Type B pancreatic cell (in vitro differentiated cells): ENCODE measurements around the gene ZNF600. TPM values are rescaled to one million over a fixed set of nuclear protein-coding genes. Genes with fewer than 3 reads are reported as not detected.
"Not testable (repeated sequence)": the region's sequence is repeated elsewhere in the genome, so short reads cannot be mapped to it uniquely, and the experiment has no call there.

Source experiments
- DNase-seq: peaks from one replicate; pipeline ENCODE4 v3.0.0; 2021; ENCODE audit warnings: mixed read lengths; ENCODE audit not compliant: unreplicated experiment; ENCODE audit errors: extremely low spot score
- H3K27ac Mint-ChIP-seq: 2 replicates; pipeline ENCODE4 v1.8.0; 2021; ENCODE audit warnings: mild to moderate bottlenecking, mixed read lengths
- H3K27me3 Mint-ChIP-seq: 2 replicates; pipeline ENCODE4 v1.8.0; 2021; ENCODE audit warnings: mixed read lengths
- H3K36me3 Mint-ChIP-seq: 2 replicates; pipeline ENCODE4 v1.8.0; 2021; ENCODE audit warnings: mixed read lengths
- H3K4me1 Mint-ChIP-seq: one replicate; pipeline ENCODE4 v1.8.0; 2021; ENCODE audit warnings: mixed read lengths; ENCODE audit not compliant: unreplicated experiment
- H3K4me3 Mint-ChIP-seq: 2 replicates; pipeline ENCODE4 v1.8.0; 2021; ENCODE audit warnings: mild to moderate bottlenecking, mixed read lengths
- H3K9me3 Mint-ChIP-seq: 2 replicates; pipeline ENCODE4 v1.8.0; 2021; ENCODE audit warnings: mixed read lengths
- total RNA-seq: library from RNA; stranded (reverse); gene quantifications from 2 replicates; pipeline ENCODE4 v1.2.1, GENCODE V29; 2021; ENCODE audit warnings: low replicate concordance
- TF ChIP-seq, protein P1 (sequence below): fragments of 200-600 bp; sonication (generic); conservative IDR thresholded peaks from 2 replicates; pipeline ENCODE4 v1.5.0; 2021; ENCODE audit warnings: antibody characterized with exemption, mild to moderate bottlenecking

ZNF600 gene
- total RNA-seq, 1 donor from 2014 or later, result 12.5 TPM

GRCh38 chr19:52778811-52779210, 7.8 kb downstream of the ZNF600 start:
- no peak for DNase-seq
- TF ChIP-seq, protein P1, sequence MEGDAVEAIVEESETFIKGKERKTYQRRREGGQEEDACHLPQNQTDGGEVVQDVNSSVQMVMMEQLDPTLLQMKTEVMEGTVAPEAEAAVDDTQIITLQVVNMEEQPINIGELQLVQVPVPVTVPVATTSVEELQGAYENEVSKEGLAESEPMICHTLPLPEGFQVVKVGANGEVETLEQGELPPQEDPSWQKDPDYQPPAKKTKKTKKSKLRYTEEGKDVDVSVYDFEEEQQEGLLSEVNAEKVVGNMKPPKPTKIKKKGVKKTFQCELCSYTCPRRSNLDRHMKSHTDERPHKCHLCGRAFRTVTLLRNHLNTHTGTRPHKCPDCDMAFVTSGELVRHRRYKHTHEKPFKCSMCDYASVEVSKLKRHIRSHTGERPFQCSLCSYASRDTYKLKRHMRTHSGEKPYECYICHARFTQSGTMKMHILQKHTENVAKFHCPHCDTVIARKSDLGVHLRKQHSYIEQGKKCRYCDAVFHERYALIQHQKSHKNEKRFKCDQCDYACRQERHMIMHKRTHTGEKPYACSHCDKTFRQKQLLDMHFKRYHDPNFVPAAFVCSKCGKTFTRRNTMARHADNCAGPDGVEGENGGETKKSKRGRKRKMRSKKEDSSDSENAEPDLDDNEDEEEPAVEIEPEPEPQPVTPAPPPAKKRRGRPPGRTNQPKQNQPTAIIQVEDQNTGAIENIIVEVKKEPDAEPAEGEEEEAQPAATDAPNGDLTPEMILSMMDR, result no peak
- Mint-ChIP-seq H3K9me3 (no peaks in the 10 kb centered on the region), H3K27ac (no peak overlapping the region), H3K36me3 (peaks cover 8% of the 10 kb centered on the region), H3K4me3 (no peak overlapping the region), H3K27me3 (no peaks in the 10 kb centered on the region), H3K4me1 (no peaks in the 10 kb centered on the region)

DNA sequence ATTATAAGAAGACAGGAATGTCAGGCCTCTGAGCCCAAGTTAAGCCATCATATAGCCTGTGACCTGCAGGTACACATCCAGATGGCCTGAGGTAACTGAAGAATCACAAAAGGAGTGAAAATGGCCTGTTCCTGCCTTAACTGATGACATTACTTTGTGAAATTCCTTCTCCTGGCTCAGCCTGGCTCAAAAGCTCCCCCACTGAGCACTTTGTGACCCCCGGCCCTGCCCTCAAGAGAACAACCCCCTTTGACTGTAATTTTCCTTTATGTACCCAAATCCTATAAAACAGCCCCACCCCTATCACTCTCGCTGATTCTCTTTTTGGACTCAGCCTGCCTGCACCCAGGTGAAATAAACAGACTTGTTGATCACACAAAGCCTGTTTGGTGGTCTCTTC, 30.1 kb downstream of the ZNF600 start:
- H3K27ac Mint-ChIP-seq, DNase-seq, H3K9me3 Mint-ChIP-seq: not testable (repeated sequence)

GRCh38 chr19:52749780-52750179, 36.8 kb downstream of the ZNF600 start:
- H3K36me3 Mint-ChIP-seq, result no peaks in the 10 kb centered on the region
- TF ChIP-seq, protein P1, result no peak
- no peaks in the 10 kb centered on the region for H3K9me3 Mint-ChIP-seq
- no peak overlapping the region for H3K4me3 Mint-ChIP-seq
- H3K27ac Mint-ChIP-seq, result peak overlapping the region; percentile 24
- H3K4me1 Mint-ChIP-seq, result peaks cover 11% of the 10 kb centered on the region
- no peak for DNase-seq
- H3K27me3 Mint-ChIP-seq, result peaks cover 5% of the 10 kb centered on the region

More for the DNA sequence above, 30.1 kb downstream of the ZNF600 start:
- not testable (repeated sequence) for H3K4me3 Mint-ChIP-seq, H3K27me3 Mint-ChIP-seq, H3K4me1 Mint-ChIP-seq
- peaks cover 11% of the 10 kb centered on the region for H3K36me3 Mint-ChIP-seq

- H3K4me1 Mint-ChIP-seq, result peaks cover 11% of the 10 kb centered on the region
- no peak overlapping the region for H3K4me3 Mint-ChIP-seq
- DNase-seq, result no peak
- no peak overlapping the region for H3K27ac Mint-ChIP-seq
- TF ChIP-seq, protein P1, result peak; percentile 75
- no peaks in the 10 kb centered on the region for H3K9me3 Mint-ChIP-seq
- H3K36me3 Mint-ChIP-seq, result no peaks in the 10 kb centered on the region
- H3K27me3 Mint-ChIP-seq, result peaks cover 5% of the 10 kb centered on the region
Measured at GRCh38 chr19:52748336-52748950, 38.1 kb downstream of the ZNF600 start.

GRCh38 chr19:52745919-52746318, 40.7 kb downstream of the ZNF600 start:
- not testable (repeated sequence) for H3K36me3 Mint-ChIP-seq, H3K27ac Mint-ChIP-seq, DNase-seq, H3K9me3 Mint-ChIP-seq, H3K27me3 Mint-ChIP-seq, H3K4me3 Mint-ChIP-seq
- H3K4me1 Mint-ChIP-seq, result peaks cover 28% of the 10 kb centered on the region

DNA sequence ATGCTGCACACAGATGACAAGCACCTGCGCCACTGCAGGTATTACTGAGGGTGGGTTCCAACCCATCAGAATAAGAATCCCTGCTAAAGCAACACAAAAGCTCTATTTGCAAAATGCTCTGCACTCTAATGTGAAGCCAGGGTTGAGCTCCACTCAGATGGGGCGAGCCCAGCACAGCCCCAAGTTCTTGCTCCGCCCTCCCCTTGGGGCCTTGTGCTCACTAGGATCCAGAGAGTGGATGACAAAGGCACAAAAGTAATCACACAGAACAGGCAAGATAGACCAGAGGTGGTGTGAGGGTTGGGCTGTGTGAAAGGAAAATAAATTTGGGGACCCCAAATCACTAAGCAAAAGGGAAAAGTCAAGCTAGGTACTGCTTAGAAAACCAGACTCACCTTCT, 43.5 kb downstream of the ZNF600 start:
- Mint-ChIP-seq H3K9me3 (no peaks in the 10 kb centered on the region), H3K27me3 (peaks cover 3% of the 10 kb centered on the region), H3K27ac (no peak overlapping the region), H3K36me3 (no peaks in the 10 kb centered on the region), H3K4me3 (no peak overlapping the region), H3K4me1 (peaks cover 18% of the 10 kb centered on the region)
- no peak for DNase-seq
- TF ChIP-seq, protein P1, result no peak

DNA sequence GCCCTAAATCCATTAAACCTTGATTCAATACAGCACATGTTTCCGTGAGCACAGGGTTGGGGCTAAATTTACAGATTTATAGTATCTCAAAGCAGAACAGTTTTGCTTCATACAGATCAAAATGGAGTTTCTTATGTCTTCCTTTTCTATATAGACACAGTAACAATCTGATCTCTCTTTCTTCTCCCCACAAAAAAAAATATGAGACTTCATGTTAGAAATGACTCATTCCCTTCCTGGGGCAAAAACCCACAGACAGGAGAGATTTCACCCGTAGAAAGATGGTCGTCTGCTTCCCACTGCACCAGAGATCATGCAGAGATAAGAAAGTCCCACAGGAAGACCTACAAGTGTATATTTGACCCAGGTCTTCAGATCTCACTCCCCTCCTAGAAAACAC, 44.1 kb downstream of the ZNF600 start:
- peaks cover 16% of the 10 kb centered on the region for H3K4me1 Mint-ChIP-seq
- no peak for DNase-seq
- TF ChIP-seq, protein P1, result no peak
- no peaks in the 10 kb centered on the region for H3K9me3 Mint-ChIP-seq
- H3K4me3 Mint-ChIP-seq, result peak overlapping the region; percentile 18
- H3K27me3 Mint-ChIP-seq, result peaks cover 3% of the 10 kb centered on the region
- peak overlapping the region; percentile 59 for H3K27ac Mint-ChIP-seq
- no peaks in the 10 kb centered on the region for H3K36me3 Mint-ChIP-seq
